ENCODE results near the gene UST.
"Not testable (repeated sequence)": the region's sequence is repeated elsewhere in the genome, so short reads cannot be mapped to it uniquely, and the experiment has no call there.

The UST gene

GRCh38 chr6:148999501-148999900 lies 252.7 kb downstream of the UST start:
- DNase-seq (ENCODE audit: extremely low read depth, low read depth): no peak
- TF ChIP-seq CTCF (IDR thresholded peaks at IDR 0.05; ENCODE audit: low read depth, low read length): no peak

GRCh38 chr6:148999929-149000468 lies 253.2 kb downstream of the UST start:
- DNase-seq (ENCODE audit: extremely low read depth, low read depth): peak; percentile 25
- no peak for TF ChIP-seq CTCF (IDR thresholded peaks at IDR 0.05; ENCODE audit: low read depth, low read length)

- no peak for DNase-seq (ENCODE audit: extremely low read depth, low read depth)
- no peak for TF ChIP-seq CTCF (IDR thresholded peaks at IDR 0.05; ENCODE audit: low read depth, low read length)
These were observed 254.6 kb downstream of the UST start for GRCh38 chr6:149001422-149001821.

GRCh38 chr6:149003560-149003959 lies 256.7 kb downstream of the UST start:
- DNase-seq (ENCODE audit: extremely low read depth, low read depth): no peak
- TF ChIP-seq CTCF (IDR thresholded peaks at IDR 0.05; ENCODE audit: low read depth, low read length): no peak

GRCh38 chr6:149004664-149005063 lies 257.8 kb downstream of the UST start:
- DNase-seq (ENCODE audit: extremely low read depth, low read depth): no peak
- TF ChIP-seq CTCF (IDR thresholded peaks at IDR 0.05; ENCODE audit: low read depth, low read length): no peak

GRCh38 chr6:149006236-149006635 lies 259.4 kb downstream of the UST start:
- not testable (repeated sequence) for DNase-seq (ENCODE audit: extremely low read depth, low read depth)

GRCh38 chr6:149006671-149007070 lies 259.8 kb downstream of the UST start:
- no peak for DNase-seq (ENCODE audit: extremely low read depth, low read depth)
- no peak for TF ChIP-seq CTCF (IDR thresholded peaks at IDR 0.05; ENCODE audit: low read depth, low read length)

GRCh38 chr6:149007846-149008245 lies 261.0 kb downstream of the UST start:
- no peak for TF ChIP-seq CTCF (IDR thresholded peaks at IDR 0.05; ENCODE audit: low read depth, low read length)
- DNase-seq (ENCODE audit: extremely low read depth, low read depth): no peak
